IPS-NIHi7 (cell line): Measurements from ENCODE around the gene ST6GALNAC6.

Source experiments
- DNase-seq: peaks from one replicate; pipeline ENCODE4 v3.0.0; 2012; ENCODE audit warnings: mixed read lengths; ENCODE audit errors: extremely low spot score

Gene ST6GALNAC6

GRCh38 chr9:127934248-127934647 is 34.8 kb upstream of the ST6GALNAC6 start:
- no peak for DNase-seq

- peak; percentile 21 for DNase-seq
These were observed 31.9 kb upstream of the ST6GALNAC6 start for GRCh38 chr9:127931092-127931881.

GRCh38 chr9:127930231-127931091 is 31.1 kb upstream of the ST6GALNAC6 start, which contains the start of gene PIP5KL1:
Gene PIP5KL1 (minus strand): TSS chr9:127930777. CDS start chr9:127930752, 25 bp downstream.
- DNase-seq: peak; percentile 95

- DNase-seq: no peak
These were observed 30.2 kb upstream of the ST6GALNAC6 start for GRCh38 chr9:127929625-127929979.

GRCh38 chr9:127928676-127929624 is 29.5 kb upstream of the ST6GALNAC6 start:
- DNase-seq: no peak

GRCh38 chr9:127927988-127928675 is 28.7 kb upstream of the ST6GALNAC6 start:
- peak; percentile 25 for DNase-seq

- peak; percentile 90 for DNase-seq
These were observed 28.0 kb upstream of the ST6GALNAC6 start for GRCh38 chr9:127927201-127927987.

- DNase-seq: no peak
These were observed 27.4 kb upstream of the ST6GALNAC6 start for GRCh38 chr9:127926906-127927200.

GRCh38 chr9:127925959-127926905 is 26.8 kb upstream of the ST6GALNAC6 start:
- no peak for DNase-seq

- DNase-seq: no peak
These were observed 25.5 kb upstream of the ST6GALNAC6 start for GRCh38 chr9:127924736-127925444.

- no peak for DNase-seq
These were observed 24.4 kb upstream of the ST6GALNAC6 start for GRCh38 chr9:127923771-127924170.

GRCh38 chr9:127923046-127923445 is 23.6 kb upstream of the ST6GALNAC6 start:
- peak; percentile 65 for DNase-seq

GRCh38 chr9:127921557-127922120 is 22.2 kb upstream of the ST6GALNAC6 start:
- DNase-seq: peak; percentile 81

GRCh38 chr9:127920794-127921193 is 21.4 kb upstream of the ST6GALNAC6 start:
- DNase-seq: no peak

GRCh38 chr9:127919253-127919815 is 19.9 kb upstream of the ST6GALNAC6 start:
- DNase-seq: no peak

GRCh38 chr9:127918183-127919107 is 19.0 kb upstream of the ST6GALNAC6 start:
- DNase-seq: no peak

GRCh38 chr9:127917603-127918002 is 18.2 kb upstream of the ST6GALNAC6 start:
- no peak for DNase-seq
